HG03442 (cell line): ENCODE data around the gene DNAI2.
A peak's percentile ranks its signal among the peaks of the same experiment; 100 is the strongest.

ENCODE experiments used
- ATAC-seq: cut with Tn5 transposase; IDR thresholded peaks from one replicate; pipeline ENCODE4 v1.9.1; 2021; ENCODE audit warnings: mild to moderate bottlenecking, moderate library complexity; ENCODE audit not compliant: unreplicated experiment

DNAI2 gene

GRCh38 chr17:74299226-74300009 is 25.4 kb downstream of the DNAI2 start:
- no peak for ATAC-seq

GRCh38 chr17:74303305-74303704 is 29.3 kb downstream of the DNAI2 start:
- no peak for ATAC-seq

GRCh38 chr17:74304184-74304583 is 30.1 kb downstream of the DNAI2 start:
- ATAC-seq, result no peak

DNA sequence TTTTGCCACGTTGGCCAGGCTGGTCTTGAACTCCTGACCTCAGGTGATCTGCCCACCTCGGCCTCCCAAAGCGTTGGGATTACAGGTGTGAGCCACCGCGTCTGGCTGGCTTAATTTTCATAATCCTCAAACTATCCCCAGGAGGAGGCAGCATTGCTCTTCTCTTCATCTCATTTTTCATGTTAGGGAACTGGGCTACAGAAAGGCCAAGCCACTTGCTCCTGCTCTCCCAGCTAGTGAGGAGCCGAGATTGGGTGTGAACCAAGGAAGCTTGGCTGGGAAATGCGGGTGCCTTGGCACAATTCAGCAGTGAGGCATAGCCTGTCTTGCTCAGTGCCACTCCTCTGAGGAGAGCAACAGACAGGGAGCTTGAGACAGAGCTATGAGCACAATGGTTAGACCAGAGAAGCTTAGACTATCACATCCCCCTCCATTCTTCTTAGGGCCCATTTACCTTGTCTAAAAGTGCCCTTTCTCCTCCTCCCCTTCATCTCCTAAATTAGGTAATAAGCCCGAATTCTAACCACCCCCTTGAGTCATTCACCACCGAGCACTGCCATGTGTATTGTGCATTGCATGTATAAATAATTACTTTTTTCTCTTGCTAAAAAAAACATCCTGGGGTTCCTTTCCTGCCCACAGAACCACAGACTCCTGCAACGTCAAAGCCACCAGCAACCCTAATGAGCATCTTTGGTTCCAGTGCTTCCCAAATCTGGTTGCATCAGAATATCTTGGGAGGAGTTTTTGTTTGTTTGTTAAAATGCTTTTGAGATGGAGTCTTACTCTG is 32.0 kb downstream of the DNAI2 start:
- no peak for ATAC-seq

DNA sequence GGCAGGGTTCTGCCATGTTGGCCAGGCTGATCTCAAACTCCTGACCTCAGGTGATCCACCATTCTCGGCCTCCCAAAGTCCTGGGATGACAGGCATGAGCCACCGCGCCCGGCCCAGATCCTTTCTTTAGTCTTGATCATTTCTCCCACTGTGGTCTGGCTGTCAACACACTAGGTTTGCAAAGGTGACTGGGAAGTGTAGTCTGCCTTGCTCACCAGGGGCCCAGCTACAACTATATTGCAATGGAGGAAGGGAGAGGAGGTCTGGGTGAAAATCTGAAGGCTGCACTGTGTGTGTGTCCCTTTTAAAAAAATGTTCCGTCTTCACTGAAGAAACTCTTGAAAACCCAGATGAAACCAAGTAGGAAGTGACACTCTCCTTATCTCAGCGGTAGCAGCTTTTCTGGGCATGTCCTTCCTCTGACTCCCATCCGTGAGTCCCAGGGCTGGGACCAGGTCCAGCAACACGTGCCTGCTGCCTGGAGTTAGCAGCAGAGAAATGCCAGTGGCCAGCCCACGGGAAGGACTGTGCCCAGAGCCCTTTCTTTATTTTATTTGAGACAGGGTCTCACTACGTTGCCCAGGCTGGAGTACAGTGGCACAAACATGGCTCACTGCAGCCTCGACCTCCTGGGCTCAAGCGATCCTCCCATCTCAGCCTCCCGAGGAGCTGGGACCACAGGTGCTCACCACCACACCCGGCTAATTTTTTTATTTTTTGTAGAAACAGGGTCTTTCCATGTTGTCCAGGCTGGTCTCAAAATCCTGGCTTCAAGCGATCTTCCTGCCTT is 34.1 kb downstream of the DNAI2 start:
- ATAC-seq, result no peak

- ATAC-seq, result no peak
Observed at GRCh38 chr17:74309902-74310301, 35.9 kb downstream of the DNAI2 start.

GRCh38 chr17:74314877-74315276 is 40.8 kb downstream of the DNAI2 start:
- no peak for ATAC-seq

DNA sequence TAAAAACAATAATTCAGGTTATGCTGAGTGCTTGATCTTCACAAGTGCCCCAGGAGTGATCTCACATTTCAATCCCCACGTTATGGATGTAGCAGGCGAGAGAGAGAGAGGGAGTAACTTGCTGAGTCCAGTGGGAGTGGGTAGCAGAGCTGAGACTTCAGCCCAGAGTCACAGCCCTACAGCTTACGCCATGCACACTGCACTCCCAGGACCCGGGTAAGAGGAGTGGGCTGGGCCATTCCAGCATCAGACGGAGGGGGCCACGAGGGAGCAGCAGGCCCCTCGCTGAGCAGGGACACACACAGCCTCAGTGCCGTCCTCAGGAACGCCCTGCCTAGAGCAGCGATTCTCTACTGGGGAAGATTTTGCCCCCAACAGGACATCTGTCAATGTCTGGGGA is 42.2 kb downstream of the DNAI2 start:
- ATAC-seq, result no peak

GRCh38 chr17:74317071-74317470 is 43.0 kb downstream of the DNAI2 start:
- ATAC-seq, result no peak

DNA sequence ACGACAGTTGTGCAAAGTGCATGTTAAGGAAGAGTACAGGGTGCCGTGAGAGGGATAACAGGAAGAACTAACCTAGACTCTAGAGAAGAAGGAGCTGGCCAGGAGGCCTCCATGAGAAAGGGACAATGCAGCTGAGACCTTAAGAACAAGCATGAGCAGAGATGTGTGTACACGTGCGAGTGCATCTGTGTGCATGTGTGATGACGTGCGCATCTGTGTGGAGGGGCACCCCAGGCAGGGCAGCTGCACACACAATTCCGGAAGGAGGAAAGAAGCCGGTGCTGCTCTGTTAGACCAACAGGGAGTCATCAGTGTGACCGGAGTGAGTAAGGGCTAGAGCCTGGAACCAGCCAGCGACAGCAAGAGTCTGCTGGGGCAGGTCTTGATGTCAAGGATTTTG is 44.4 kb downstream of the DNAI2 start:
- no peak for ATAC-seq

- no peak for ATAC-seq
Observed at GRCh38 chr17:74324521-74324920, 50.5 kb downstream of the DNAI2 start.

DNA sequence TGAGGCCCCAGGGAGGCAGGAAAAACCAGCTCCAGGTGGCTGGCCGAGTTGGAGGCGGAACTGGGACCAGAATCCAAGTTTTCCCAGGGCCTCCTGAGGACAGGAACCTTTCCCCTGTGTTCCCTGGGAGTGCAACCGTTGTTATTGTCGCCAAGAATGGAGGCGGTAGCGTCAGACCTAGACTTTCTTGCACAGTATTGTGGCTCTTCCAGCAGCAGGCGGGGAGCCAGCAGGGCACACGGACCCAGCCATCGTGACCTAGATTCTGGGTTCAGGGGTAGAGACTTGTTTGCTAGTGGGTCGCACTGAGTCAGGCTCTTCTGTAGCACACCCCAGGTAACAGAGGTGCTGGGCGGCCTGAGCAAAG is 51.3 kb downstream of the DNAI2 start:
- ATAC-seq, result no peak

DNA sequence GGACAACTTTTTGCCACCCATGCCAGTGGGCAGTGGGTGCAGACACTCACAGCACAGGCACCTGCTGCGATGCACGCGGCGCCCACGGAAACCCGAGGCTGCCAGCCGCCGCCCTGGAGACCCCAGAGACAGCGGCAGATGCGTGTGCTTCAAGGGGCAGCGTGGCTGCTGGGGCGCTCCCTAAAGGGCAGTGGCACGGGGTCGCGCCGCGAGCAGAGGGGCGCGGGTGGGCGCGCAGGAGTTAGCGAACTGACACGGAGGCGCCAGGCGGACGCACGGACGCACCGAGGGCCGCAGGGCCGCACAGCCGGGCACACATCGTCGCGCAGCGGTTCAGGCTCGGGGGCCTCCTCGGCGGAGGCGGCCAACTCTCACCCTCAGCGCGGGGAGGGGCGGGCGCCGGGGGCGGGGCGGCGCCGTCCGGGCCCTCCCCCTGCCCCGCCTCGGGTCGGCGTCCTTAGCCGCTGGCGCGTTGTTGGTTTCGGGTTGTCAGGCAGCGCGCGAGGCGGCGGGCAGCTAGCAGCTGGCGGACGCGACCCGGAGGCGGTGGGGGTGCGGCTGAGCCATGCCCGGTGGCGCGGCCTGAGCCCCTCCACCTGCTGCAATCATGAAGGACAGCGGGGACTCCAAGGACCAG is 51.8 kb downstream of the DNAI2 start, which contains the start of gene KIF19:
TSS of gene KIF19 (plus strand) at position 484 of the 637 bp plus-strand sequence. CDS start at position 608, 124 bp downstream.
- ATAC-seq, result peak; percentile 41

DNA sequence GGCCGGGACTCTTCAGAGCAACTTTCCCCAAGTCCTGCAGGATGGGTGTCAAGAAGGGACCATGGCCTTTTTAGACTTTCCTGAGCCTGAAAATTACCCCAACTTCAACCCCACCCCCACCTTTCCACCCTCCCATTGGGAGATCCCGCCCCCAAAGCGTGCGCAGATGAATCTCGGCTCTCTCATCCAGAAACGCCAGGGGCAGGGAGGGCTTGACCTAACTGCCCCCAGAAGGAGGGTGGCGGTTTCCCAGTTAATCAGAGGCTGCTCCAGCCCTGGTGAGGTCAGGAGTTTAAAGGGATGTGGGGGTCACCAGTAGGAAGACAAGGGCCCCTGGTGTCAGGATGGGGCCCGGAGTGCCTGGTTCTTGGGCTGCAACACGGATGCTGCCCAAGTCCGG is 52.5 kb downstream of the DNAI2 start:
- ATAC-seq, result no peak

DNA sequence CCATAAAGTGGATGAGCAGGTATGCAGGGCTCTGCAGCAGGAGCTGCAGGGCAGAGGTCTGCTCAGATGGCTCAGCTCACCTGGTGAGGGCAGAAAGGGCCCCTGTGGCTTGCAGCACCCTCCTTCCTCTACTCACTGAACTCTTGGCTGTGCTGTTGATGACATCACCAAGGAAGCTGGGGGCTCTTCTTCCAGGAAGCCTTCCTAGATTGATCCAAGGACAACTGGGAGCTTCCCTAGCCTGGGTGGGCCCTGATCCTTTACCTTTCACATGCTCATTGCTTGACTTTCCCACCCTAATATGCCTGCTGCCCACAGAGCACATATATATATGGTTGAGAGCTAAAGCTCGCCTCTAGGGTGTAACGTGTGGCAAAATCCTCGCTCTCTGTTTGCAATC is 54.5 kb downstream of the DNAI2 start:
- no peak for ATAC-seq

DNA sequence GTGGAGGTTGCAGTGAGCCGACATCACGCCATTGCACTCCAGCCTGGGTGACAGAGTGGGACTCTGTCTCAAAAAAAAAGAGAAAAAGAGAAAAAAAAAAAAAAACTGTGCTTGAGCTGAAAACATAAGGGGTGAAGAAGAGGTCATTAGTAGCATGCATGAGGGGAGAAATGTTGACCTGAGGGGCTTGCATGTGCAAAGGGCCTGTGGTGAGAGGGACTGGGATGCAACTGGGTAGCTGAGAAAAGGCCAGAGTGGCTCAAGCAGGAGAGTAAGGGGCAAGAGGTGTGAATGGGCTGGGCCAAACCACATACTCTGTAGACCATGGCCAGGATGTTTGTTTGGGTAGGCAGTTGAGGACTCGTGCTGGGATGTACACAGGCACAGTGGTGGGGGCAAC is 55.3 kb downstream of the DNAI2 start:
- ATAC-seq, result no peak

GRCh38 chr17:74330446-74330845 is 56.4 kb downstream of the DNAI2 start:
- ATAC-seq, result no peak

DNA sequence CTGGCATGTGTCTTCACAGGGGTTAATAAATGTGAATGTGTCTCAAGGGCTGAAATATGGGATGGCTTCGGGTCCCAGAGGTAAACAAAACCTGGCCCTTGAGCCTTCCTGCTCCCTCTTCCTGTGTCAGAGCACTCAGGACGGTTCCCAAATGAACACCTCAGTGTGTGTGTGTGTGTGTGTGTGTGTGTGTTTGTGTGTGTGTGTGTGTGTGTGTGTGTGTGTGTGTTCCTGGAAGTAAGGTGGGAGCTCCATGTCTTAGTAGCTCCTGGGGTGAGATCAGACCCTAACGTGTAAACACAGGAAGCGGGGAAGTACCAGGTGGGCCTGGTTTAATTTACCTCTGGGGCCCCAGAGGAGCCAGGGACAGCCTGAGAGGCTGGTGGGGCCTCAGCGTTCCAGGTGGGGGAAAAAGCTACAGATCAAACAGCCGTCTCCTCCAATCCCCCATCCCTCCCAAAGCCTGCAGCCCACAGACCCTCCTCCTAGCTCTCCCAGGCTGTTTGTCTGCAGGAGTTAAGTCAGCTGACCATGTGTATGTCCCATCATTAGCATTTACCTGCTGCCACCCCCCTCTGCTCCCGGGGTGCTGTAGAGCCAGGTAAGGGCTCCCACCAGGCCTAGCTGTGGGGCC is 58.1 kb downstream of the DNAI2 start:
- no peak for ATAC-seq

- no peak for ATAC-seq
Observed at GRCh38 chr17:74332763-74333283, 58.8 kb downstream of the DNAI2 start.

DNA sequence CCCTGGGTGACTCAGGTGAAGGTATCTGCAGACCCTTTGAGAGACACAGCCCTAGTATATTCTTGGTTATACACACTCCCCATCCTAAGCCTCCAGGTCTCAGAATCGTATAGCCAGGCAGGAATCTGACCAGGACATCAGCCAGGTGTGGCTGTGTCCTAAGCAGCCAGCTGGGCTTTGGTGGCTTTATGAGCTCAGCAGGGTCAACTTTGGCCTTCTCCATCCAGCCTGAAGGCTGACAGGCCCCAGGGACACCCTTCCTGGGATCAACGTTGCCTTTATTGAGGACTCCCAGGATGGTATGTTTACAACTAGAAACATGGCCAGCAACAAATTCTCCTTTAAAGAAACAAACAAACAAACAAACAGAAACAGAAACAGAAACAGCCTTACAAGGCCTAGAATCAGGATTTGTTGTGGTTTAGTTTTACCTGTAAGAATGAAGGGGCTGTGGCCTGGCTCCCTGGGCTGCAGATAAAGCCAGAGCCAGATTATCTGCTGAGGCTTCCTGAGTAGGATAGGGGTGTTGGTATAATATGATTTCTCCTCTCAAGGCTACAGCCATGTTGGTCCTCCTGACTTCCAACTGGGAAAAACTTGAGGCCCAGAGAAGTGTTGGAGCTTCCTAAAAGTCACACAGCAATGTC is 60.5 kb downstream of the DNAI2 start:
- ATAC-seq, result no peak
